HepG2 (cell line): ENCODE data around the gene PISD. TPM values are rescaled to one million over a fixed set of nuclear protein-coding genes. Genes with fewer than 3 reads are reported as not detected.

Experiments used
- CREB3 ChIP-seq: sonication (generic); formaldehyde crosslinking; IDR thresholded peaks from 2 replicates; pipeline ENCODE4 v1.5.0; 2020; ENCODE audit warnings: missing genetic modification reagents
- DRAP1 ChIP-seq: IDR thresholded peaks from 2 replicates; pipeline ENCODE4 v1.6.1; 2016; ENCODE audit warnings: missing genetic modification reagents, missing compliant biosample characterization
- E2F1 ChIP-seq: sonication (generic); formaldehyde crosslinking; IDR thresholded peaks from 2 replicates; pipeline ENCODE4 v1.5.0; 2020; ENCODE audit warnings: missing genetic modification reagents
- ELF3 ChIP-seq: IDR thresholded peaks from 2 replicates; pipeline ENCODE4 v1.6.1; 2016; ENCODE audit warnings: missing genetic modification reagents, missing compliant biosample characterization
- FOXJ3 ChIP-seq: sonication (generic); formaldehyde crosslinking; IDR thresholded peaks from 2 replicates; pipeline ENCODE4 v1.4.0; 2020; ENCODE audit warnings: missing genetic modification reagents, mild to moderate bottlenecking, borderline replicate concordance
- GABPA ChIP-seq, 2 experiments: IDR thresholded peaks; 2 replicates each; pipeline ENCODE4 v1.6.1; 2011 to 2016; ENCODE audit warnings: low read depth in 2 of 2, low read length in 1 of 2, missing biosample characterization in 1 of 2, missing genetic modification characterization in 1 of 2
- HMG20B ChIP-seq: conservative IDR thresholded peaks from 2 replicates; pipeline ENCODE4 v1.6.1; 2016; ENCODE audit warnings: missing genetic modification reagents, missing compliant biosample characterization
- HMGA1 ChIP-seq: sonication (generic); formaldehyde crosslinking; conservative IDR thresholded peaks from 2 replicates; pipeline ENCODE4 v1.4.0; 2020; ENCODE audit warnings: missing genetic modification reagents
- HNRNPLL ChIP-seq: fragments of 200-400 bp; formaldehyde crosslinking; IDR thresholded peaks from 2 replicates; pipeline ENCODE4 v1.6.1; 2017; ENCODE audit warnings: mild to moderate bottlenecking, low read depth, low read length; ENCODE audit not compliant: poor library complexity, severe bottlenecking
- KAT7 ChIP-seq: IDR thresholded peaks from 2 replicates; pipeline ENCODE4 v1.6.1; 2018; ENCODE audit warnings: borderline replicate concordance, missing compliant biosample characterization
- LCORL ChIP-seq, 2 experiments: fragments of 450-650 bp in 1 of 2; sonication (generic) in 1 of 2; formaldehyde crosslinking in 1 of 2; IDR thresholded peaks; 2 replicates each; pipeline versions ENCODE4 v1.5.0 to v1.6.1; 2017 to 2020; ENCODE audit warnings: antibody characterized with exemption in 1 of 2, missing genetic modification reagents in 1 of 2
- MAFG ChIP-seq: sonication (generic); formaldehyde crosslinking; IDR thresholded peaks from 2 replicates; pipeline ENCODE4 v1.5.1; 2020; ENCODE audit warnings: mild to moderate bottlenecking, missing genetic modification reagents
- NFRKB ChIP-seq: fragments of 450-650 bp; IDR thresholded peaks from 2 replicates; pipeline ENCODE4 v1.6.1; 2017
- RBAK ChIP-seq: sonication (generic); formaldehyde crosslinking; IDR thresholded peaks from 2 replicates; pipeline ENCODE4 v1.5.1; 2020; ENCODE audit warnings: mild to moderate bottlenecking, missing genetic modification reagents
- RBM22 ChIP-seq: fragments of 200-400 bp; formaldehyde crosslinking; optimal IDR thresholded peaks from 2 replicates; pipeline ENCODE3; 2017; ENCODE audit warnings: mild to moderate bottlenecking, low read length, moderate library complexity
- THYN1 ChIP-seq: sonication (generic); formaldehyde crosslinking; IDR thresholded peaks from 2 replicates; pipeline ENCODE4 v1.8.1; 2023; ENCODE audit warnings: low read depth, mild to moderate bottlenecking, moderate library complexity, missing genetic modification reagents, borderline replicate concordance
- TOE1 ChIP-seq: sonication (generic); formaldehyde crosslinking; IDR thresholded peaks from 2 replicates; pipeline ENCODE4 v1.4.0; 2020; ENCODE audit warnings: mild to moderate bottlenecking, missing genetic modification reagents
- TRIM24 ChIP-seq: sonication (generic); formaldehyde crosslinking; IDR thresholded peaks from 2 replicates; pipeline ENCODE4 v1.8.0; 2022; ENCODE audit warnings: mild to moderate bottlenecking, missing genetic modification reagents
- ZFP41 ChIP-seq: sonication (generic); formaldehyde crosslinking; IDR thresholded peaks from 2 replicates; pipeline ENCODE4 v1.4.0; 2020; ENCODE audit warnings: mild to moderate bottlenecking, missing genetic modification reagents, borderline replicate concordance
- ZMYM4 ChIP-seq: sonication (generic); formaldehyde crosslinking; IDR thresholded peaks from 2 replicates; pipeline ENCODE4 v1.8.1; 2023; ENCODE audit warnings: mild to moderate bottlenecking, missing genetic modification reagents
- ZNF124 ChIP-seq: sonication (generic); formaldehyde crosslinking; IDR thresholded peaks from 2 replicates; pipeline ENCODE4 v1.4.0; 2020; ENCODE audit warnings: missing genetic modification reagents
- ZNF292 ChIP-seq: sonication (generic); formaldehyde crosslinking; IDR thresholded peaks from 2 replicates; pipeline ENCODE4 v1.8.1; 2022; ENCODE audit warnings: mild to moderate bottlenecking, low read depth, missing genetic modification reagents, borderline replicate concordance
- ZNF326 ChIP-seq: sonication (generic); formaldehyde crosslinking; IDR thresholded peaks from 2 replicates; pipeline ENCODE4 v1.4.0; 2020; ENCODE audit warnings: missing genetic modification reagents, borderline replicate concordance
- ZNF598 ChIP-seq: sonication (generic); formaldehyde crosslinking; IDR thresholded peaks from 2 replicates; pipeline ENCODE4 v1.5.1; 2020; ENCODE audit warnings: mild to moderate bottlenecking, missing genetic modification reagents, borderline replicate concordance
- ZNF672 ChIP-seq: sonication (generic); formaldehyde crosslinking; IDR thresholded peaks from 2 replicates; pipeline ENCODE4 v1.8.1; 2022; ENCODE audit warnings: missing genetic modification reagents
- ZNF691 ChIP-seq: sonication (generic); formaldehyde crosslinking; IDR thresholded peaks from 2 replicates; pipeline ENCODE4 v1.4.0; 2020; ENCODE audit warnings: missing genetic modification reagents, low read depth, mild to moderate bottlenecking, borderline replicate concordance
- polyA plus RNA-seq, 8 experiments: library from polyadenylated mRNA; depleted of rRNA in 3 of 8; stranded (reverse) in 7 of 8; unstranded in 1 of 8; fragments of >200 nt; fragmentation: Illumina TruSeq in 4 of 8; extraction: Trizol in 4 of 8; gene quantifications; 2 replicates each; pipeline versions ENCODE4 v1.2.1 to v1.2.3, GENCODE V29; 2011 to 2016; ENCODE audit warnings: low read depth in 4 of 8, missing spikeins in 1 of 8, mixed read lengths in 1 of 8; ENCODE audit not compliant: insufficient read depth in 1 of 8
- total RNA-seq, 5 experiments: library from RNA; depleted of rRNA; stranded (reverse); fragments of >200 nt; fragmentation: Illumina TruSeq; extraction: Trizol; gene quantifications; 2 replicates each; pipeline ENCODE4 v1.2.3, GENCODE V29; 2016; ENCODE audit warnings: low read depth in 1 of 5

The PISD gene
- total and polyA plus RNA-seq, 2 of the 13 experiments (the other 11 are each of a cell fraction or from before 2014, with no cell fraction given): 30.1 to 47.7 TPM

GRCh38 chr22:31630331-31631329 lies 31.4 kb downstream of the PISD start (continued):
- TF ChIP-seq LCORL (IDR thresholded peaks at IDR 0.05): no peak
- TF ChIP-seq LCORL (CRISPR knock-in tag; IDR thresholded peaks at IDR 0.05): 0 out of 2 replicates have a peak, but pooled peaks have one; percentile 14
- TF ChIP-seq HMGA1 (CRISPR knock-in tag): no peak
- no peak for TF ChIP-seq TRIM24
- no peak for TF ChIP-seq ZMYM4
- no peak for TF ChIP-seq RBAK (CRISPR knock-in tag)
- TF ChIP-seq THYN1: no peak
- 0 out of 2 replicates have a peak, but pooled peaks have one; percentile 31 for TF ChIP-seq E2F1 (CRISPR knock-in tag)
- no peak for TF ChIP-seq NFRKB
- TF ChIP-seq ZNF292 (CRISPR knock-in tag): no peak
- peak; percentile 51; the same call in 1 of the 2 replicates for TF ChIP-seq ZNF124 (CRISPR knock-in tag)
- no peak for TF ChIP-seq TOE1 (CRISPR knock-in tag)
- TF ChIP-seq ZFP41 (CRISPR knock-in tag): no peak
- TF ChIP-seq FOXJ3: no peak
- peak; percentile 24; the same call in 1 of the 2 replicates for TF ChIP-seq KAT7 (CRISPR knock-in tag)
- peak; percentile 14; the same call in 1 of the 2 replicates for TF ChIP-seq DRAP1 (CRISPR knock-in tag)
- no peak for TF ChIP-seq MAFG (CRISPR knock-in tag)
- TF ChIP-seq HMG20B (CRISPR knock-in tag): no peak
- TF ChIP-seq CREB3 (CRISPR knock-in tag): no peak
- TF ChIP-seq ZNF672 (CRISPR knock-in tag): no peak
- TF ChIP-seq GABPA (IDR thresholded peaks at IDR 0.05; ENCODE audit: low read depth, low read length): peak; percentile 60
- peak; percentile 73 for TF ChIP-seq GABPA (CRISPR knock-in tag; IDR thresholded peaks at IDR 0.05; ENCODE audit: low read depth)
- TF ChIP-seq HNRNPLL: peak; percentile 61
- peak; percentile 9 for TF ChIP-seq RBM22
- peak; percentile 46; the same call in 1 of the 2 replicates for TF ChIP-seq ZNF691
- TF ChIP-seq ZNF598 (CRISPR knock-in tag): peak; percentile 65; the same call in 1 of the 2 replicates
- no peak for TF ChIP-seq ZNF326 (CRISPR knock-in tag)
- TF ChIP-seq ELF3: 0 out of 2 replicates have a peak, but pooled peaks have one; percentile 20
